CD14-positive monocyte (primary cell): Measurements from ENCODE around the gene YES1. TPM values are rescaled to one million over a fixed set of nuclear protein-coding genes. Genes with fewer than 3 reads are reported as not detected.
A peak's percentile ranks its signal among the peaks of the same experiment; 100 is the strongest.

ENCODE experiments used
- DNase-seq, 3 donors: peaks; one replicate each; pipeline ENCODE4 v3.0.0-alpha.2; 2011 to 2022
- H2AFZ ChIP-seq: 2 replicates; pipeline ENCODE4 v1.6.0; 2012; ENCODE audit warnings: mild to moderate bottlenecking, low read depth, low read length, inconsistent platforms; ENCODE audit not compliant: insufficient read depth, poor library complexity, severe bottlenecking
- H3K27ac ChIP-seq, 2 donors: 1 replicate in 1 of 2; 2 replicates in 1 of 2; pipeline ENCODE4 v1.5.1; 2012 to 2013; ENCODE audit warnings: low read length in 2 of 2, control low read depth in 1 of 2, inconsistent platforms in 1 of 2, low read depth in 1 of 2, mild to moderate bottlenecking in 1 of 2
- H3K27me3 ChIP-seq, 2 donors: one replicate each; pipeline versions ENCODE4 v1.6.0 to v1.6.1; 2011 to 2013; ENCODE audit warnings: low read length in 2 of 2; ENCODE audit not compliant: control insufficient read depth in 2 of 2, insufficient read depth in 2 of 2
- H3K36me3 ChIP-seq, 2 donors: replicated peaks in 1 of 2; 1 replicate in 1 of 2; 2 replicates in 1 of 2; pipeline versions ENCODE4 v1.5.1 to v1.6.1; 2012 to 2013; ENCODE audit warnings: low read length in 2 of 2, control low read depth in 1 of 2, inconsistent platforms in 1 of 2, mild to moderate bottlenecking in 1 of 2; ENCODE audit not compliant: insufficient read depth in 2 of 2, control insufficient read depth in 1 of 2
- H3K4me1 ChIP-seq, 2 donors: 1 replicate in 1 of 2; 2 replicates in 1 of 2; pipeline versions ENCODE4 v1.5.1 to v1.6.1; 2012 to 2013; ENCODE audit warnings: low read length in 2 of 2, control low read depth in 1 of 2, inconsistent platforms in 1 of 2, mild to moderate bottlenecking in 1 of 2, moderate library complexity in 1 of 2; ENCODE audit not compliant: insufficient read depth in 2 of 2, control insufficient read depth in 1 of 2
- H3K4me2 ChIP-seq: replicated peaks from 2 replicates; pipeline ENCODE3; 2012; ENCODE audit warnings: low read length, moderate library complexity, mild to moderate bottlenecking; ENCODE audit not compliant: poor library complexity, severe bottlenecking; ENCODE audit errors: extremely low read depth
- H3K4me3 ChIP-seq, 3 experiments: fragments of 200-600 bp in 1 of 3; sonication (generic) in 1 of 3; replicated peaks in 1 of 3; 1 replicate in 2 of 3; 2 replicates in 1 of 3; pipeline ENCODE4 v1.5.1; 2011 to 2013; ENCODE audit warnings: low read length in 3 of 3, mild to moderate bottlenecking in 3 of 3, control low read depth in 2 of 3, low read depth in 2 of 3, inconsistent platforms in 1 of 3, moderate library complexity in 1 of 3
- H3K79me2 ChIP-seq: 2 replicates; pipeline ENCODE4 v1.6.0; 2012; ENCODE audit warnings: mild to moderate bottlenecking, control low read depth, inconsistent platforms, low read length, moderate library complexity; ENCODE audit not compliant: insufficient read depth
- H3K9ac ChIP-seq: 2 replicates; pipeline ENCODE4 v1.6.0; 2017; ENCODE audit warnings: low read length, mild to moderate bottlenecking; ENCODE audit not compliant: insufficient read depth, poor library complexity, severe bottlenecking
- H3K9me3 ChIP-seq, 2 donors: replicated peaks in 1 of 2; 1 replicate in 1 of 2; 2 replicates in 1 of 2; pipeline versions ENCODE4 v1.5.1 to v1.6.1; 2012 to 2013; ENCODE audit warnings: low read length in 2 of 2, control low read depth in 1 of 2; ENCODE audit not compliant: control insufficient read depth in 1 of 2, insufficient read depth in 1 of 2
- H4K20me1 ChIP-seq: 2 replicates; pipeline ENCODE4 v1.6.0; 2012; ENCODE audit warnings: mild to moderate bottlenecking, low read length, control low read depth, moderate library complexity; ENCODE audit not compliant: insufficient read depth
- H3K27ac Mint-ChIP-seq, 7 donors: one replicate each; pipeline ENCODE4 v1.8.0; 2020; ENCODE audit warnings: mild to moderate bottlenecking in 7 of 7, mixed read lengths in 7 of 7, moderate library complexity in 6 of 7, inconsistent platforms in 2 of 7
- H3K27me3 Mint-ChIP-seq, 3 donors: one replicate each; pipeline ENCODE4 v1.8.0; 2021 to 2022; ENCODE audit warnings: low read depth in 3 of 3, mild to moderate bottlenecking in 3 of 3, mixed read lengths in 3 of 3, moderate library complexity in 3 of 3, inconsistent platforms in 1 of 3
- H3K36me3 Mint-ChIP-seq, 2 donors: one replicate each; pipeline ENCODE4 v1.8.0; 2020; ENCODE audit warnings: mixed read lengths in 2 of 2, inconsistent platforms in 1 of 2, mild to moderate bottlenecking in 1 of 2
- H3K4me1 Mint-ChIP-seq: one replicate; pipeline ENCODE4 v1.8.0; 2020; ENCODE audit warnings: mild to moderate bottlenecking, mixed read lengths
- H3K4me3 Mint-ChIP-seq, 2 donors: one replicate each; pipeline ENCODE4 v1.8.0; 2020; ENCODE audit warnings: mild to moderate bottlenecking in 2 of 2, mixed read lengths in 2 of 2, moderate library complexity in 1 of 2
- H3K9me3 Mint-ChIP-seq, 7 donors: one replicate each; pipeline ENCODE4 v1.8.0; 2020 to 2022; ENCODE audit warnings: mixed read lengths in 7 of 7, mild to moderate bottlenecking in 6 of 7, moderate library complexity in 6 of 7, inconsistent platforms in 2 of 7
- WGBS: methylation state at CpG from one replicate; pipeline ENCODE4 v1.1.5; 2013; ENCODE audit warnings: missing lambda C conversion rate; ENCODE audit not compliant: insufficient coverage; 5-methylcytosine and 5-hydroxymethylcytosine counted together
- intact Hi-C, 2 donors: fragments of 100-400 bp; cut with micrococcal nuclease; formaldehyde crosslinking; loops; one replicate each; pipeline versions ENCODE4 v1.15.0 to v1.15.1; 2023
- polyA plus RNA-seq, 3 donors: library from polyadenylated mRNA; depleted of rRNA in 1 of 3; unstranded in 2 of 3; stranded (reverse) in 1 of 3; fragments of 300-500 nt in 2 of 3; fragments of >200 nt in 1 of 3; fragmentation: Illumina TruSeq in 2 of 3; gene quantifications; 1 replicate in 2 of 3; 2 replicates in 1 of 3; pipeline ENCODE4 v1.2.3, GENCODE V29; 2012 to 2021
- TF ChIP-seq, protein P1 (sequence below): fragments of 200-600 bp; IDR thresholded peaks from one replicate; pipeline ENCODE4 v1.8.0; 2022; ENCODE audit warnings: antibody characterized with exemption, mild to moderate bottlenecking

The YES1 gene
- polyA plus RNA-seq, 3 donors: not detected

DNA sequence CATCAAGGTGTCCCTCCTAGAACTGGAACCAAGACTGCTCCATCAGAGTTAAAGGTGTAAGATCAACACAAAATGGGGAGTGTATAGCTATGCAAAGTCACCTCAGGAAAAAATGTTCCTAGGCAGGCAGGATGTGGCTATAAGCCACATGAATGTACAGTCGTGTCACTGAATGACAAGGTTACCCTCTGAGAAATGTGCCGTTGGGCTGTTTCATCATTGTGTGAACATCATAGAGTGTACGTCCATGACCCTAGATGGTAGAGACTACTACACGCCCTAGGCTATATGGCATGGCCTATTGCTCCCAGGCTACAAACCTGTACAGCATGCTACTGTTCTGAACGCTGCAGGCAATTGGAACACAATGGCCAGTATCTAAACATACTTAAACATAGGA is 130.1 kb downstream of the YES1 start:
- Mint-ChIP-seq H3K36me3 (peaks cover 32 to 33% of the 10 kb centered on the region in 2 donors), H3K27me3 (no peaks in the 10 kb centered on the region), H3K9me3 (no peaks in the 10 kb centered on the region), H3K4me1 (no peaks in the 10 kb centered on the region), H3K4me3 (no peak overlapping the region), H3K27ac (peak overlapping the region in 1 of 7 donors; percentile 47)
- H3K4me3 ChIP-seq: no peak overlapping the region
- intact Hi-C loops: no loop called here
- no peaks in the 10 kb centered on the region for H3K79me2 ChIP-seq
- no peaks in the 10 kb centered on the region for H3K9me3 ChIP-seq
- H4K20me1 ChIP-seq: no peaks in the 10 kb centered on the region
- TF ChIP-seq, protein P1, sequence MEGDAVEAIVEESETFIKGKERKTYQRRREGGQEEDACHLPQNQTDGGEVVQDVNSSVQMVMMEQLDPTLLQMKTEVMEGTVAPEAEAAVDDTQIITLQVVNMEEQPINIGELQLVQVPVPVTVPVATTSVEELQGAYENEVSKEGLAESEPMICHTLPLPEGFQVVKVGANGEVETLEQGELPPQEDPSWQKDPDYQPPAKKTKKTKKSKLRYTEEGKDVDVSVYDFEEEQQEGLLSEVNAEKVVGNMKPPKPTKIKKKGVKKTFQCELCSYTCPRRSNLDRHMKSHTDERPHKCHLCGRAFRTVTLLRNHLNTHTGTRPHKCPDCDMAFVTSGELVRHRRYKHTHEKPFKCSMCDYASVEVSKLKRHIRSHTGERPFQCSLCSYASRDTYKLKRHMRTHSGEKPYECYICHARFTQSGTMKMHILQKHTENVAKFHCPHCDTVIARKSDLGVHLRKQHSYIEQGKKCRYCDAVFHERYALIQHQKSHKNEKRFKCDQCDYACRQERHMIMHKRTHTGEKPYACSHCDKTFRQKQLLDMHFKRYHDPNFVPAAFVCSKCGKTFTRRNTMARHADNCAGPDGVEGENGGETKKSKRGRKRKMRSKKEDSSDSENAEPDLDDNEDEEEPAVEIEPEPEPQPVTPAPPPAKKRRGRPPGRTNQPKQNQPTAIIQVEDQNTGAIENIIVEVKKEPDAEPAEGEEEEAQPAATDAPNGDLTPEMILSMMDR: no peak
- H3K4me2 ChIP-seq: no peak overlapping the region
- no peak overlapping the region for H3K27ac ChIP-seq
- no peak overlapping the region for H2AFZ ChIP-seq
- no peaks in the 10 kb centered on the region for H3K4me1 ChIP-seq
- 42% methylated on average over 5 of the region's 5 CpGs for WGBS
- no peak for DNase-seq
- H3K9ac ChIP-seq: no peak overlapping the region
- no peaks in the 10 kb centered on the region for H3K27me3 ChIP-seq
- H3K36me3 ChIP-seq: peaks cover 2 to 31% of the 10 kb centered on the region in 2 donors

GRCh38 chr18:680392-680791 is 131.7 kb downstream of the YES1 start:
- Histone ChIP-seq H3K27me3 (no peaks in the 10 kb centered on the region), H3K4me3 (no peak overlapping the region), H4K20me1 (no peaks in the 10 kb centered on the region), H3K9me3 (no peaks in the 10 kb centered on the region), H3K4me1 (no peaks in the 10 kb centered on the region), H3K4me2 (no peak overlapping the region), H3K36me3 (peaks cover 4 to 38% of the 10 kb centered on the region in 2 donors), H2AFZ (no peak overlapping the region), H3K9ac (no peak overlapping the region), H3K27ac (no peak overlapping the region), H3K79me2 (no peaks in the 10 kb centered on the region)
- Mint-ChIP-seq H3K27ac (no peak overlapping the region), H3K4me3 (no peak overlapping the region), H3K27me3 (no peaks in the 10 kb centered on the region), H3K9me3 (no peaks in the 10 kb centered on the region), H3K36me3 (peaks cover 39 to 44% of the 10 kb centered on the region in 2 donors), H3K4me1 (no peaks in the 10 kb centered on the region)
- TF ChIP-seq, protein P1: no peak
- 100% methylated on average over 1 of the region's 4 CpGs for WGBS
- DNase-seq: no peak
- intact Hi-C loops: no loop called here
